Measurements from ENCODE around the gene TEAD1. TPM values are rescaled to one million over a fixed set of nuclear protein-coding genes. Genes with fewer than 3 reads are reported as not detected.

TEAD1 gene
- total RNA-seq, 1 experiment from 2014 or later: 106 TPM

GRCh38 chr11:12678092-12678491 lies 3.9 kb downstream of the TEAD1 start:
- H3K4me1 ChIP-seq (replicated peaks; ENCODE audit: insufficient read depth): peaks cover 58% of the 10 kb centered on the region
- H4K20me1 ChIP-seq (ENCODE audit: insufficient read depth): no peaks in the 10 kb centered on the region
- no peak for DNase-seq
- POLR2A ChIA-PET (ENCODE audit: unreplicated experiment): interaction anchor here (0.6 to 0.7 kb wide), 2 partner anchors 8 to 113 kb away, joined by 3 to 4 read pairs; no protein-coding TSS in a partner anchor
- no peaks in the 10 kb centered on the region for H3K9me2 ChIP-seq (ENCODE audit: insufficient read depth)
- H3K4me3 ChIP-seq: peak overlapping the region; percentile 94
- H3K9me3 ChIP-seq (ENCODE audit: insufficient read depth, low read depth): no peaks in the 10 kb centered on the region
- no peak overlapping the region for H2AFZ ChIP-seq
- intact Hi-C loops (cut with micrococcal nuclease; ENCODE audit: unreplicated experiment): loop anchor here (2.0 kb wide), 1 partner anchor 91 kb away; no protein-coding TSS in a partner anchor
- peaks cover 5% of the 10 kb centered on the region; the same call in 1 of the 2 replicates for H3F3A ChIP-seq (ENCODE audit: insufficient read depth, low read depth)
- H3K27me3 ChIP-seq (ENCODE audit: insufficient read depth, low read depth): no peaks in the 10 kb centered on the region
- H3K79me2 ChIP-seq (ENCODE audit: low read depth): peaks cover 79% of the 10 kb centered on the region
- no TSS peak for BruUV-seq (replicated peaks)
- CTCF ChIA-PET: no interaction called here
- TF ChIP-seq, protein P1, sequence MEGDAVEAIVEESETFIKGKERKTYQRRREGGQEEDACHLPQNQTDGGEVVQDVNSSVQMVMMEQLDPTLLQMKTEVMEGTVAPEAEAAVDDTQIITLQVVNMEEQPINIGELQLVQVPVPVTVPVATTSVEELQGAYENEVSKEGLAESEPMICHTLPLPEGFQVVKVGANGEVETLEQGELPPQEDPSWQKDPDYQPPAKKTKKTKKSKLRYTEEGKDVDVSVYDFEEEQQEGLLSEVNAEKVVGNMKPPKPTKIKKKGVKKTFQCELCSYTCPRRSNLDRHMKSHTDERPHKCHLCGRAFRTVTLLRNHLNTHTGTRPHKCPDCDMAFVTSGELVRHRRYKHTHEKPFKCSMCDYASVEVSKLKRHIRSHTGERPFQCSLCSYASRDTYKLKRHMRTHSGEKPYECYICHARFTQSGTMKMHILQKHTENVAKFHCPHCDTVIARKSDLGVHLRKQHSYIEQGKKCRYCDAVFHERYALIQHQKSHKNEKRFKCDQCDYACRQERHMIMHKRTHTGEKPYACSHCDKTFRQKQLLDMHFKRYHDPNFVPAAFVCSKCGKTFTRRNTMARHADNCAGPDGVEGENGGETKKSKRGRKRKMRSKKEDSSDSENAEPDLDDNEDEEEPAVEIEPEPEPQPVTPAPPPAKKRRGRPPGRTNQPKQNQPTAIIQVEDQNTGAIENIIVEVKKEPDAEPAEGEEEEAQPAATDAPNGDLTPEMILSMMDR (conservative IDR thresholded peaks at IDR 0.05): no peak
- no peak for TF ChIP-seq EZH2 (IDR thresholded peaks at IDR 0.05; ENCODE audit: low read depth)
- H3K27ac ChIP-seq: peak overlapping the region; percentile 61
- no peaks in the 10 kb centered on the region for H3K36me3 ChIP-seq (ENCODE audit: low read depth)
- H3K4me2 ChIP-seq: peak overlapping the region; percentile 94

DNA sequence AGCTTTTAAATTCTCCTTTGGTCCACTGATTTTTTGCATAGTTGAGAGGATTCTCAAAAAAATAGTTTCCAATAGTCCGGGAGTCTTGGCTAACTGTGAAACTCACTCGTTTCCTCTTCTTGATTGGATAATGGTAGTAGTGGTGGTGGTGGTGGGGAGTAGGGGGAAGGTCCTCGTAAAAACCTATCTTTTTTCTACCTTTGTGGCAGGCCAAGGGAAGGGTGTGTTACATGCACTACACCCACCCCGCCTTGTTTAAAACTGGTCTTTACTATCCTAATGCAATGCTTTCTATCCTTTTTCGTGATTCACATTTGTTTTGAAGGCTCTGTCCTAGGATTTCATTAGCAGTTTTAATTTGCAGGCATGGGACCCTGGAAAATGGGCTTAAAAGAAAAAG lies 4.8 kb downstream of the TEAD1 start:
- Histone ChIP-seq H3K9me3 (ENCODE audit: insufficient read depth, low read depth) (no peaks in the 10 kb centered on the region), H3K79me2 (ENCODE audit: low read depth) (peaks cover 88% of the 10 kb centered on the region), H2AFZ (no peak overlapping the region), H3K4me2 (peak overlapping the region; percentile 94), H3K27me3 (ENCODE audit: insufficient read depth, low read depth) (no peaks in the 10 kb centered on the region), H3K4me3 (peak overlapping the region; percentile 94; the same call in 1 of the 2 replicates), H3K36me3 (ENCODE audit: low read depth) (no peaks in the 10 kb centered on the region), H3K9me2 (ENCODE audit: insufficient read depth) (no peaks in the 10 kb centered on the region), H3K4me1 (replicated peaks; ENCODE audit: insufficient read depth) (peaks cover 63% of the 10 kb centered on the region), H4K20me1 (ENCODE audit: insufficient read depth) (no peaks in the 10 kb centered on the region), H3F3A (ENCODE audit: insufficient read depth, low read depth) (peaks cover 14% of the 10 kb centered on the region; the same call in 1 of the 2 replicates), H3K27ac (peak overlapping the region; percentile 61)
- ChIA-PET POLR2A (ENCODE audit: unreplicated experiment) (interaction anchor here (0.6 kb wide), 1 partner anchor 302 kb away, joined by 5 read pairs; the partner anchor contains the start of gene PARVA), CTCF (no interaction called here)
- intact Hi-C loops (cut with micrococcal nuclease; ENCODE audit: unreplicated experiment): loop anchor here (2.0 kb wide), 1 partner anchor 90 kb away; no protein-coding TSS in a partner anchor
- TF ChIP-seq EZH2 (IDR thresholded peaks at IDR 0.05; ENCODE audit: low read depth): no peak
- TF ChIP-seq, protein P1 (conservative IDR thresholded peaks at IDR 0.05): no peak
- DNase-seq: no peak
- BruUV-seq (replicated peaks): no TSS peak

- POLR2A ChIA-PET (ENCODE audit: unreplicated experiment): no interaction called here
- no TSS peak for BruUV-seq (replicated peaks)
- H3K27ac ChIP-seq: peak overlapping the region; percentile 61
- TF ChIP-seq, protein P1 (conservative IDR thresholded peaks at IDR 0.05): no peak
- no peak for TF ChIP-seq EZH2 (IDR thresholded peaks at IDR 0.05; ENCODE audit: low read depth)
- no peaks in the 10 kb centered on the region for H4K20me1 ChIP-seq (ENCODE audit: insufficient read depth)
- no peak overlapping the region for H2AFZ ChIP-seq
- H3K9me3 ChIP-seq (ENCODE audit: insufficient read depth, low read depth): no peaks in the 10 kb centered on the region
- peaks cover 19% of the 10 kb centered on the region for H3F3A ChIP-seq (ENCODE audit: insufficient read depth, low read depth)
- no peaks in the 10 kb centered on the region for H3K9me2 ChIP-seq (ENCODE audit: insufficient read depth)
- CTCF ChIA-PET: no interaction called here
- H3K36me3 ChIP-seq (ENCODE audit: low read depth): no peaks in the 10 kb centered on the region
- H3K4me3 ChIP-seq: peak overlapping the region; percentile 94; the same call in 1 of the 2 replicates
- H3K27me3 ChIP-seq (ENCODE audit: insufficient read depth, low read depth): no peaks in the 10 kb centered on the region
- peak overlapping the region; percentile 94 for H3K4me2 ChIP-seq
- intact Hi-C loops (cut with micrococcal nuclease; ENCODE audit: unreplicated experiment): loop anchor here (2.0 kb wide), 1 partner anchor 89 kb away; no protein-coding TSS in a partner anchor
- peaks cover 68% of the 10 kb centered on the region for H3K4me1 ChIP-seq (replicated peaks; ENCODE audit: insufficient read depth)
- H3K79me2 ChIP-seq (ENCODE audit: low read depth): peaks cover 92% of the 10 kb centered on the region
- DNase-seq: no peak
Measured at GRCh38 chr11:12679471-12679870, 5.2 kb downstream of the TEAD1 start.
